ENCODE measurements around the gene ADIPOR2. TPM values are rescaled to one million over a fixed set of nuclear protein-coding genes. Genes with fewer than 3 reads are reported as not detected.

ADIPOR2 gene
- total RNA-seq, 4 donors from 2014 or later: 75.1 to 119 (median 93.4) TPM

- ATAC-seq (ENCODE audit: low FRiP score): no peak
- TF ChIP-seq, protein P1, sequence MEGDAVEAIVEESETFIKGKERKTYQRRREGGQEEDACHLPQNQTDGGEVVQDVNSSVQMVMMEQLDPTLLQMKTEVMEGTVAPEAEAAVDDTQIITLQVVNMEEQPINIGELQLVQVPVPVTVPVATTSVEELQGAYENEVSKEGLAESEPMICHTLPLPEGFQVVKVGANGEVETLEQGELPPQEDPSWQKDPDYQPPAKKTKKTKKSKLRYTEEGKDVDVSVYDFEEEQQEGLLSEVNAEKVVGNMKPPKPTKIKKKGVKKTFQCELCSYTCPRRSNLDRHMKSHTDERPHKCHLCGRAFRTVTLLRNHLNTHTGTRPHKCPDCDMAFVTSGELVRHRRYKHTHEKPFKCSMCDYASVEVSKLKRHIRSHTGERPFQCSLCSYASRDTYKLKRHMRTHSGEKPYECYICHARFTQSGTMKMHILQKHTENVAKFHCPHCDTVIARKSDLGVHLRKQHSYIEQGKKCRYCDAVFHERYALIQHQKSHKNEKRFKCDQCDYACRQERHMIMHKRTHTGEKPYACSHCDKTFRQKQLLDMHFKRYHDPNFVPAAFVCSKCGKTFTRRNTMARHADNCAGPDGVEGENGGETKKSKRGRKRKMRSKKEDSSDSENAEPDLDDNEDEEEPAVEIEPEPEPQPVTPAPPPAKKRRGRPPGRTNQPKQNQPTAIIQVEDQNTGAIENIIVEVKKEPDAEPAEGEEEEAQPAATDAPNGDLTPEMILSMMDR (IDR thresholded peaks at IDR 0.05): no peak
- DNase-seq (ENCODE audit: low spot score): no peak
Measured at GRCh38 chr12:1825382-1826102, 134.7 kb downstream of the ADIPOR2 start.

- no peak for ATAC-seq (ENCODE audit: low FRiP score)
- DNase-seq (ENCODE audit: low spot score): no peak
- TF ChIP-seq, protein P1 (IDR thresholded peaks at IDR 0.05): no peak
Measured at GRCh38 chr12:1826401-1826800, 135.5 kb downstream of the ADIPOR2 start.

GRCh38 chr12:1826867-1827705, 136.2 kb downstream of the ADIPOR2 start:
- TF ChIP-seq, protein P1 (IDR thresholded peaks at IDR 0.05): no peak
- DNase-seq (ENCODE audit: low spot score) (no peak), ATAC-seq (ENCODE audit: low FRiP score) (no peak)

DNA sequence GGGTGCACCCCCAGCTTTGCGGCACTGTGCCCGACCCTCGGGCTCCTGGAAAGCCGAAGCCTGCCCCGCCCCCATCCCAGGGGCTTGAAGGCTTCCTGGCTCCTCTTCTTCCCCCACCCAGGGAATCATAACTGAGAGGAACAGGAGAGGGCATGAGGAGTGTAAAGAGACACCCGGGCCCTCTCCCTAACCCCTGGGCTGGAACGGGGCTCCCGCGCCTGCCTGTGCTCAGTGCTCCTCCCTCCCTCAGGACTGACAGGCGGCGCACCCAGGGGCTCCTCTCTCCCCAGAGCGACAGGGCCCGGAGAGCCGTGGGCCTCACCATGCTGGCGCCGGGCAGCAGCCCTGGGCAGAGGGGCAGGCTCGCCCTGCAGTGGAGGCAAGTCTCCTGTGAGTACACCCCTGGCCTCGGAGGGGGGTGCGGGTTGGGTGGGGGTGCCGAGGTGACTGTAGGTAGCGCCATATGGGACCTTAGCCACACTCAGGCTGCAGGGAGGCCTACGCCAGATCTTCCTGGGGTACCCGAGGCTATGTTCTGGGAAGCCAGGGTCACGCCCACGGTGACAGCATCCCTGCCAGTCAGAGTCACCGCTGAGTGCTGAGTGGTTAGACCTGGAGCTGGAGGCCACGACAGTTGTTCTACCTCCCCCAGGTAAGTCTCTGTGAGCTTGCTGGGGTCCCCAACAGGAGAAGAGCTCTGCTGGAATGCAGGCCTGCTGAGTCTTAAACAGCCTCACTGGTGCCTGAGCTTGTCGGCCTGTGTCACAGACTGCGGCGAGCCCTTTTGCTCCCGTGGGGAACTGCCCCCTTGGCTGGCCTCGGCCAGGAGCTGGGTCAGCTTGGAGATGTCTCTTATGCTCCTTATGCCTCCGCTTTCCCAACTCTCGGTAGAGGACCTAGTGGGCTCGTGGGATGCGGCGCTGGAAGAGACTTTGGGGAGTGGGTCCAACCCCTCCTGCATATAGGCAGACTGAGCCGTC, 137.2 kb downstream of the ADIPOR2 start:
- TF ChIP-seq, protein P1 (IDR thresholded peaks at IDR 0.05): no peak
- ATAC-seq (ENCODE audit: low FRiP score) (no peak), DNase-seq (ENCODE audit: low spot score) (no peak)

- DNase-seq (ENCODE audit: low spot score): no peak
- ATAC-seq (ENCODE audit: low FRiP score): no peak
- TF ChIP-seq, protein P1 (IDR thresholded peaks at IDR 0.05): no peak
Measured at GRCh38 chr12:1828856-1829255, 138.0 kb downstream of the ADIPOR2 start.

DNA sequence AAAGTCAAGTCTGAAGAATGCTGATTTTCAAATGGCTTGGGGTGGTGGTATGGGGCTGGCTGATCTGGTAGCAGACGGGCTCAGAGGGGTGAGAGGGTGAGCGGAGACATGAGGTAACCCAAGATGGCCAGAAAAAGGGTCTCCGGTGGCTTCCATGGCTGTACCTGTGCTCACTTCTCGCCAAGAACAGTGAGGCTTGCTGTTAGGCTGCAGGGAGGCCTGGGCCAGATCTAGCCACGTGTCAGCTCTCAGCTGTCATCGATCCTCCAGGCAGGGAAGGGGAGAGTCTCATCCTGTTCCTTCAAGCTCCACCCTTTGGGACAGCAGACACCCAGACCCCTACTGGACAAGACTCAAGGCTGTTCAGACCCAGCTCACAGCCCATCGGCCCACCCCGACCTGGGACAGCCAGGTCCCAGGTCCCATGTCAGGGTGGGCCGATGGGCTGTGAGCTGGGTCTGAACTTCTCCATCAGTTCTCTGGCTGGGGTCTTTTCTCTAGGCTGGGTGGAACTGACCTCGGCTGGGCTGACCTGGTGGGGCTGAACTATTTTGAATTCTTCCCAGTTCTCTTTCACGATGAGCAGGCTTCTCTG, 138.5 kb downstream of the ADIPOR2 start:
- ATAC-seq (ENCODE audit: low FRiP score) (no peak), DNase-seq (ENCODE audit: low spot score) (no peak)
- TF ChIP-seq, protein P1 (IDR thresholded peaks at IDR 0.05): no peak
